Transverse colon (tissue), 4 donors: ENCODE data around the gene LST1. TPM values are rescaled to one million over a fixed set of nuclear protein-coding genes. Genes with fewer than 3 reads are reported as not detected.

Experiments used
- DNase-seq: peaks from one replicate; pipeline ENCODE4 v3.0.0-alpha.2; 2019
- H3K27ac ChIP-seq, 4 donors: fragments of 200-600 bp; sonication (generic); 2 replicates each; pipeline ENCODE4 v1.5.1; 2016 to 2018; ENCODE audit warnings: inconsistent platforms in 4 of 4
- H3K27me3 ChIP-seq: fragments of 200-600 bp; sonication (generic); 2 replicates; pipeline ENCODE4 v1.5.1; 2017; ENCODE audit warnings: inconsistent platforms
- H3K36me3 ChIP-seq, 4 donors: fragments of 200-600 bp; sonication (generic); 2 replicates each; pipeline ENCODE4 v1.5.1; 2017 to 2019; ENCODE audit warnings: inconsistent platforms in 4 of 4
- H3K4me1 ChIP-seq, 4 donors: fragments of 200-600 bp; sonication (generic); 2 replicates each; pipeline ENCODE4 v1.5.1; 2017 to 2020; ENCODE audit warnings: inconsistent platforms in 4 of 4
- H3K4me3 ChIP-seq, 4 donors: fragments of 200-600 bp; sonication (generic); 1 replicate in 1 of 4; 2 replicates in 3 of 4; pipeline versions ENCODE4 v1.5.1 to v1.6.1; 2017 to 2019; ENCODE audit warnings: inconsistent platforms in 4 of 4
- H3K9me3 ChIP-seq, 2 donors: fragments of 200-600 bp; sonication (generic); 2 replicates each; pipeline ENCODE4 v1.5.1; 2017 to 2019; ENCODE audit warnings: inconsistent platforms in 2 of 2
- CTCF ChIP-seq, 5 experiments: fragments of 200-600 bp in 3 of 5; fragments of 450-650 bp in 2 of 5; sonication (generic) in 3 of 5; IDR thresholded peaks; 1 replicate in 2 of 5; 2 replicates in 3 of 5; pipeline ENCODE4 v1.5.1; 2016 to 2017; ENCODE audit warnings: antibody characterized with exemption in 5 of 5, inconsistent platforms in 3 of 5, mild to moderate bottlenecking in 2 of 5, moderate library complexity in 1 of 5
- EP300 ChIP-seq: sonication (generic); formaldehyde crosslinking; IDR thresholded peaks from one replicate; pipeline ENCODE4 v1.6.1; 2017; ENCODE audit warnings: antibody characterized with exemption, low read depth
- POLR2A ChIP-seq: fragments of 450-650 bp; IDR thresholded peaks from one replicate; pipeline ENCODE4 v1.6.1; 2016; ENCODE audit warnings: antibody characterized with exemption, mild to moderate bottlenecking, moderate library complexity
- POLR2AphosphoS5 ChIP-seq, 3 donors: sonication (generic); formaldehyde crosslinking; IDR thresholded peaks; one replicate each; pipeline ENCODE4 v1.6.1; 2016; ENCODE audit warnings: antibody characterized with exemption in 3 of 3
- WGBS, 2 donors: methylation state at CpG; one replicate each; pipeline ENCODE4 v1.1.5; 2018; ENCODE audit warnings: low coverage in 1 of 2; 5-methylcytosine and 5-hydroxymethylcytosine counted together
- in situ Hi-C, 4 donors: fragments of 200-750 bp; cut with MboI; loops; one replicate each; pipeline versions ENCODE4 v1.15.0 to v1.15.1; 2017; ENCODE audit warnings: low sequenced_read_pairs in 3 of 4, low pct_ligation_motif_present in 1 of 4, low pct_unique_long_range_greater_than_20kb in 1 of 4
- intact Hi-C: fragments of 100-400 bp; cut with DNase I; formaldehyde crosslinking; loops from one replicate; pipeline ENCODE4 v1.15.1; 2023; ENCODE audit warnings: low total_unique reads
- total RNA-seq, 4 donors: library from RNA; depleted of rRNA; stranded (reverse); fragments of >200 nt; gene quantifications; one replicate each; pipeline ENCODE4 v1.1.0, GENCODE V29; 2016

Gene LST1
- total RNA-seq, 4 donors from 2014 or later: 1.1 to 7.6 (median 1.9) TPM; not detected in 1

GRCh38 chr6:31558318-31558625, 27.8 kb upstream of the LST1 start:
- Histone ChIP-seq H3K27me3 (no peaks in the 10 kb centered on the region), H3K4me3 (no peak overlapping the region), H3K4me1 (peaks cover 0 to 35% (median 7%) of the 10 kb centered on the region in 4 donors), H3K36me3 (peaks cover 0 to 20% (median 6%) of the 10 kb centered on the region in 4 donors), H3K9me3 (no peaks in the 10 kb centered on the region), H3K27ac (peak overlapping the region in 3 of 4 donors; percentile 32 to 69 (median 57))
- intact Hi-C loops: no loop called here
- WGBS, 2 donors: 79% methylated on average over 8 of the region's 8 CpGs; no CpG with 5 or more reads in 1 of the 2 donors
- in situ Hi-C loops: no loop called here
- no peak for DNase-seq
- TF ChIP-seq POLR2AphosphoS5 (IDR thresholded peaks at IDR 0.05) (no peak), CTCF (IDR thresholded peaks at IDR 0.05) (no peak), EP300 (no peak), POLR2A (no peak)

GRCh38 chr6:31558631-31559500, 27.2 kb upstream of the LST1 start:
- intact Hi-C loops: no loop called here
- H3K9me3 ChIP-seq: no peaks in the 10 kb centered on the region
- DNase-seq: peak; percentile 42
- H3K36me3 ChIP-seq: peaks cover 0 to 16% (median 6%) of the 10 kb centered on the region in 4 donors
- H3K4me1 ChIP-seq: peaks cover 0 to 35% (median 7%) of the 10 kb centered on the region in 4 donors
- H3K27me3 ChIP-seq: no peaks in the 10 kb centered on the region
- peak overlapping the region; percentile 32 to 69 (median 63) for H3K27ac ChIP-seq
- 69 to 85% methylated on average over 5 to 14 of the region's 14 CpGs for WGBS, 2 donors
- H3K4me3 ChIP-seq: no peak overlapping the region
- no peak for TF ChIP-seq CTCF (IDR thresholded peaks at IDR 0.05)
- TF ChIP-seq EP300: no peak
- TF ChIP-seq POLR2A: no peak
- TF ChIP-seq POLR2AphosphoS5 (IDR thresholded peaks at IDR 0.05): no peak
- in situ Hi-C loops: no loop called here

- intact Hi-C loops (no loop called here), in situ Hi-C loops (no loop called here)
- Histone ChIP-seq H3K4me1 (peaks cover 0 to 35% (median 7%) of the 10 kb centered on the region in 4 donors), H3K27me3 (no peaks in the 10 kb centered on the region), H3K27ac (peak overlapping the region; percentile 32 to 69 (median 63)), H3K36me3 (peaks cover 0 to 14% (median 6%) of the 10 kb centered on the region in 4 donors), H3K9me3 (no peaks in the 10 kb centered on the region), H3K4me3 (no peak overlapping the region)
- TF ChIP-seq POLR2A (no peak), CTCF (IDR thresholded peaks at IDR 0.05) (no peak), POLR2AphosphoS5 (IDR thresholded peaks at IDR 0.05) (no peak), EP300 (no peak)
- no peak for DNase-seq
- WGBS, 2 donors: 45 to 55% methylated on average over 2 to 4 of the region's 4 CpGs
These were observed 26.5 kb upstream of the LST1 start for GRCh38 chr6:31559606-31559957.

GRCh38 chr6:31559958-31560696, 25.9 kb upstream of the LST1 start:
- peak; percentile 56 for DNase-seq
- TF ChIP-seq POLR2A: no peak
- peak in 1 of 3 donors; percentile 15 for TF ChIP-seq POLR2AphosphoS5 (IDR thresholded peaks at IDR 0.05)
- WGBS, 2 donors: 67% methylated on average over 7 of the region's 7 CpGs; no CpG with 5 or more reads in 1 of the 2 donors
- H3K27ac ChIP-seq: peak overlapping the region; percentile 32 to 69 (median 63)
- intact Hi-C loops (no loop called here), in situ Hi-C loops (no loop called here)
- H3K4me1 ChIP-seq: peaks cover 0 to 35% (median 7%) of the 10 kb centered on the region in 4 donors
- H3K9me3 ChIP-seq: no peaks in the 10 kb centered on the region
- peaks cover 0 to 14% (median 6%) of the 10 kb centered on the region in 4 donors for H3K36me3 ChIP-seq
- no peak overlapping the region for H3K4me3 ChIP-seq
- H3K27me3 ChIP-seq: no peaks in the 10 kb centered on the region
